ENCODE data around the gene RAB22A. TPM values are rescaled to one million over a fixed set of nuclear protein-coding genes. Genes with fewer than 3 reads are reported as not detected.

RAB22A gene
- total and polyA plus RNA-seq, 2 of the 4 experiments (the other 2 are of a cell fraction) = 8.2 to 8.4 TPM

GRCh38 chr20:58344741-58345140 lies 35.2 kb downstream of the RAB22A start:
- Histone ChIP-seq H3K56ac (ENCODE audit: extremely low read depth, insufficient read depth, low read length) (no peak overlapping the region), H3K9ac (ENCODE audit: low read depth, low read length) (no peak overlapping the region), H2AK5ac (ENCODE audit: low read depth, low read length) (no peak overlapping the region), H3K4me2 (ENCODE audit: low read depth, low read length) (peak overlapping the region; percentile 62; the same call in 1 of the 2 replicates), H2BK20ac (ENCODE audit: low read depth, low read length) (no peak overlapping the region), H3K27me3 (ENCODE audit: control insufficient read depth, insufficient read depth, low read length) (no peaks in the 10 kb centered on the region), H2BK5ac (ENCODE audit: low read depth, low read length, poor library complexity, severe bottlenecking) (peak overlapping the region; percentile 63), H2BK15ac (ENCODE audit: low read depth, low read length) (no peak overlapping the region), H3K36me3 (ENCODE audit: control insufficient read depth, insufficient read depth, low read length) (peaks cover 17% of the 10 kb centered on the region), H3K9me1 (ENCODE audit: insufficient read depth, low read length) (peaks cover 38% of the 10 kb centered on the region), H3K4me3 (ENCODE audit: insufficient read depth, low read depth, low read length) (no peak overlapping the region), H4K5ac (ENCODE audit: low read depth, low read length) (no peak overlapping the region), H3K79me1 (ENCODE audit: low read depth in 1 of 2, low read length in 2 of 2) (peaks cover 48 to 83% of the 10 kb centered on the region in 2 experiments), H3K9me3 (ENCODE audit: control insufficient read depth, insufficient read depth, low read length) (no peaks in the 10 kb centered on the region), H2AFZ (replicated peaks; ENCODE audit: low read length, poor library complexity) (no peak overlapping the region), H3K4ac (ENCODE audit: low read depth, low read length) (no peak overlapping the region), H4K20me1 (ENCODE audit: insufficient read depth, low read length) (peaks cover 27% of the 10 kb centered on the region; the same call in 1 of the 2 replicates), H2AK9ac (replicated peaks; ENCODE audit: low read depth, low read length, poor library complexity) (no peak overlapping the region), H3K23ac (ENCODE audit: low read depth, low read length) (no peak overlapping the region), H3K14ac (replicated peaks; ENCODE audit: low read depth, low read length) (no peak overlapping the region), H3K4me1 (ENCODE audit: control insufficient read depth, insufficient read depth, low read length) (peaks cover 22% of the 10 kb centered on the region), H4K91ac (ENCODE audit: insufficient read depth, low read depth, low read length) (no peak overlapping the region), H2BK120ac (ENCODE audit: low read depth, low read length) (no peak overlapping the region), H3K27ac (ENCODE audit: insufficient read depth, low read length) (no peak overlapping the region), H4K8ac (ENCODE audit: low read depth in 2 of 2, low read length in 2 of 2) (no peak overlapping the region), H3K18ac (ENCODE audit: low read depth, low read length) (peak overlapping the region; percentile 42; the same call in 1 of the 2 replicates)
- dilution Hi-C loops (cut with HindIII; ENCODE audit: low sequenced_read_pairs, unreplicated experiment) = no loop called here
- BruUV-seq (replicated peaks) = no TSS peak
- in situ Hi-C loops (cut with MboI; ENCODE audit: low sequenced_read_pairs) = no loop called here
- POLR2A ChIA-PET (ENCODE audit: unreplicated experiment) = no interaction called here
- DNase-seq = peak; percentile 71
- CTCF ChIA-PET = no interaction called here
- WGBS, 2 experiments (ENCODE audit: extremely low coverage in 2 of 2, insufficient read length in 1 of 2) = no CpG with 5 or more reads among the region's 4 CpGs
- TF ChIP-seq, protein P1, sequence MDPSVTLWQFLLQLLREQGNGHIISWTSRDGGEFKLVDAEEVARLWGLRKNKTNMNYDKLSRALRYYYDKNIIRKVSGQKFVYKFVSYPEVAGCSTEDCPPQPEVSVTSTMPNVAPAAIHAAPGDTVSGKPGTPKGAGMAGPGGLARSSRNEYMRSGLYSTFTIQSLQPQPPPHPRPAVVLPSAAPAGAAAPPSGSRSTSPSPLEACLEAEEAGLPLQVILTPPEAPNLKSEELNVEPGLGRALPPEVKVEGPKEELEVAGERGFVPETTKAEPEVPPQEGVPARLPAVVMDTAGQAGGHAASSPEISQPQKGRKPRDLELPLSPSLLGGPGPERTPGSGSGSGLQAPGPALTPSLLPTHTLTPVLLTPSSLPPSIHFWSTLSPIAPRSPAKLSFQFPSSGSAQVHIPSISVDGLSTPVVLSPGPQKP (IDR thresholded peaks at IDR 0.05; ENCODE audit: borderline replicate concordance, low read depth, low read length) = no peak
- TF ChIP-seq CEBPB (IDR thresholded peaks at IDR 0.05; ENCODE audit: low read depth, low read length) (no peak), MAFK (IDR thresholded peaks at IDR 0.05; ENCODE audit: low read depth, low read length) (no peak), CHD1 (IDR thresholded peaks at IDR 0.05; ENCODE audit: low read depth, low read length) (no peak), SMC3 (IDR thresholded peaks at IDR 0.05; ENCODE audit: low read depth, low read length) (no peak), MAZ (IDR thresholded peaks at IDR 0.05; ENCODE audit: borderline replicate concordance, low read depth, low read length) (no peak), NFE2L2 (IDR thresholded peaks at IDR 0.05; ENCODE audit: low read depth, low read length) (no peak), BHLHE40 (IDR thresholded peaks at IDR 0.05; ENCODE audit: low read depth, low read length) (no peak), POLR2A (IDR thresholded peaks at IDR 0.05; ENCODE audit: low read depth, low read length) (no peak), MXI1 (IDR thresholded peaks at IDR 0.05; ENCODE audit: borderline replicate concordance, low read depth, low read length) (no peak), CTCF (conservative IDR thresholded peaks at IDR 0.05; ENCODE audit: low read depth, low read length) (no peak), RFX5 (IDR thresholded peaks at IDR 0.05; ENCODE audit: low read depth, low read length) (no peak)
- TF ChIP-seq, protein P2, sequence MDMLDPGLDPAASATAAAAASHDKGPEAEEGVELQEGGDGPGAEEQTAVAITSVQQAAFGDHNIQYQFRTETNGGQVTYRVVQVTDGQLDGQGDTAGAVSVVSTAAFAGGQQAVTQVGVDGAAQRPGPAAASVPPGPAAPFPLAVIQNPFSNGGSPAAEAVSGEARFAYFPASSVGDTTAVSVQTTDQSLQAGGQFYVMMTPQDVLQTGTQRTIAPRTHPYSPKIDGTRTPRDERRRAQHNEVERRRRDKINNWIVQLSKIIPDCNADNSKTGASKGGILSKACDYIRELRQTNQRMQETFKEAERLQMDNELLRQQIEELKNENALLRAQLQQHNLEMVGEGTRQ (IDR thresholded peaks at IDR 0.05; ENCODE audit: low read depth, low read length) = no peak
- peak; percentile 68 for ATAC-seq (ENCODE audit: low read depth)
- intact Hi-C loops (cut with micrococcal nuclease) = no loop called here

All from IMR-90 (cell line).